ENCODE data around the gene ULK4.

- TF ChIP-seq CTCF (conservative IDR thresholded peaks at IDR 0.05) (no peak), ZFX (IDR thresholded peaks at IDR 0.05) (no peak)
Measured at GRCh38 chr3:41573591-41573990, 388.3 kb downstream of the ULK4 start.

Measured in C4-2B (cell line).